Prostate gland (tissue), 2 donors: ENCODE data around the gene CAPS.

ENCODE experiments used
- POLR2A ChIP-seq: fragments of 450-650 bp; IDR thresholded peaks from one replicate; pipeline ENCODE4 v1.6.1; 2016; ENCODE audit warnings: antibody characterized with exemption, mild to moderate bottlenecking
- POLR2AphosphoS5 ChIP-seq: sonication (generic); formaldehyde crosslinking; IDR thresholded peaks from one replicate; pipeline ENCODE4 v1.6.1; 2017; ENCODE audit warnings: antibody characterized with exemption
- TF ChIP-seq, protein P1 (sequence below), 4 experiments: fragments of 200-600 bp in 2 of 4; fragments of 450-650 bp in 2 of 4; sonication (generic) in 2 of 4; IDR thresholded peaks; 1 replicate in 3 of 4; 2 replicates in 1 of 4; pipeline ENCODE4 v1.5.1; 2016 to 2019; ENCODE audit warnings: antibody characterized with exemption in 4 of 4, mild to moderate bottlenecking in 2 of 4, moderate library complexity in 2 of 4

DNA sequence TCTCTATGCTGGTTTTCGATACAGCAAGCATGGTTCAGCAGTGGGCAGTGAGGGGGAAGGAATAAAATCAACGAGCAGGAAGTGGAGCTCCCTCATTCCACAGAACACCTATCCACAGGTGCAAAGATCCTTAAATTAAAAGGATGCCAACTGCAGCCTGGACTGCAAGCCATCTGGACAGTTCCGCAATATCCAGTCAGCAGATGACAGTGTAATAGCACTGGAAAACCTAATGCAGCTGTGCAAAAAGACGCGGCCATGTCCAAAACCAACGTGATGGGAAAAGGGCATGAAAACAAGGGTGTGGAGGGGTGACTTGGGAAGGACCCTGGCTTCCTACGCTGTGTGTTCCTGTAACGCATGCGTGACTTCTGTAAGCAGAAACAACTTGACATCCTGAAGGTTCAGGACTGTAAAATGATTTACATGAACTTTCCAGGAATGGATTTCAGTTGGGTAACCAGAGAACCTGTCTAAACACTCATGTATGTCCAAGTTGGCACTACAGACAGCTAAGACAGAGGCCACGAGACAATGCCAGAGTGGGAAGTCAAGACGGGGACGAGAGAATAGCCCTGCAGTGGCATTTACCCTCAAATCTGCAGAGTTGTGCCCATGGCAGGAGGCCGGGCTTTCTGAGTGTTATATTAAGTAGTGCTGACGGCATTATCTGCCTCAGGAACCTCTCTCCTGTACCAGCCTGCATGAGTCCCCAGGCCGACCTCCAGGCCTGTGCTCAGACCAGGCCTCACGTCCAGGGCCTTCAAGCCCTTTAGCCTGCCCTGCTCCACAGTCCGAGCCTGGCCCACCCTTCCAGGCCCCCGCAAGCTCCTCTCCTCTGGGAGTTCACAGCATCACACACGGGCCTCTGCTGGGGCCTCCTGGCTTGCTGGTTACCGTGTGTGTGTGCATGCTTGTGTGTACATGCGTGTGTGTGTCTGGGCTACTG, 26.5 kb downstream of the CAPS start:
- no peak for TF ChIP-seq POLR2A
- no peak for TF ChIP-seq POLR2AphosphoS5
- TF ChIP-seq, protein P1, sequence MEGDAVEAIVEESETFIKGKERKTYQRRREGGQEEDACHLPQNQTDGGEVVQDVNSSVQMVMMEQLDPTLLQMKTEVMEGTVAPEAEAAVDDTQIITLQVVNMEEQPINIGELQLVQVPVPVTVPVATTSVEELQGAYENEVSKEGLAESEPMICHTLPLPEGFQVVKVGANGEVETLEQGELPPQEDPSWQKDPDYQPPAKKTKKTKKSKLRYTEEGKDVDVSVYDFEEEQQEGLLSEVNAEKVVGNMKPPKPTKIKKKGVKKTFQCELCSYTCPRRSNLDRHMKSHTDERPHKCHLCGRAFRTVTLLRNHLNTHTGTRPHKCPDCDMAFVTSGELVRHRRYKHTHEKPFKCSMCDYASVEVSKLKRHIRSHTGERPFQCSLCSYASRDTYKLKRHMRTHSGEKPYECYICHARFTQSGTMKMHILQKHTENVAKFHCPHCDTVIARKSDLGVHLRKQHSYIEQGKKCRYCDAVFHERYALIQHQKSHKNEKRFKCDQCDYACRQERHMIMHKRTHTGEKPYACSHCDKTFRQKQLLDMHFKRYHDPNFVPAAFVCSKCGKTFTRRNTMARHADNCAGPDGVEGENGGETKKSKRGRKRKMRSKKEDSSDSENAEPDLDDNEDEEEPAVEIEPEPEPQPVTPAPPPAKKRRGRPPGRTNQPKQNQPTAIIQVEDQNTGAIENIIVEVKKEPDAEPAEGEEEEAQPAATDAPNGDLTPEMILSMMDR (IDR thresholded peaks at IDR 0.05): no peak
